ENCODE results near the gene MBP. TPM values are rescaled to one million over a fixed set of nuclear protein-coding genes. Genes with fewer than 3 reads are reported as not detected.

The MBP gene
- total and polyA plus RNA-seq, 2 of the 13 experiments (the other 11 are each of a cell fraction or from before 2014, with no cell fraction given) = 5.0 to 8.5 TPM

DNA sequence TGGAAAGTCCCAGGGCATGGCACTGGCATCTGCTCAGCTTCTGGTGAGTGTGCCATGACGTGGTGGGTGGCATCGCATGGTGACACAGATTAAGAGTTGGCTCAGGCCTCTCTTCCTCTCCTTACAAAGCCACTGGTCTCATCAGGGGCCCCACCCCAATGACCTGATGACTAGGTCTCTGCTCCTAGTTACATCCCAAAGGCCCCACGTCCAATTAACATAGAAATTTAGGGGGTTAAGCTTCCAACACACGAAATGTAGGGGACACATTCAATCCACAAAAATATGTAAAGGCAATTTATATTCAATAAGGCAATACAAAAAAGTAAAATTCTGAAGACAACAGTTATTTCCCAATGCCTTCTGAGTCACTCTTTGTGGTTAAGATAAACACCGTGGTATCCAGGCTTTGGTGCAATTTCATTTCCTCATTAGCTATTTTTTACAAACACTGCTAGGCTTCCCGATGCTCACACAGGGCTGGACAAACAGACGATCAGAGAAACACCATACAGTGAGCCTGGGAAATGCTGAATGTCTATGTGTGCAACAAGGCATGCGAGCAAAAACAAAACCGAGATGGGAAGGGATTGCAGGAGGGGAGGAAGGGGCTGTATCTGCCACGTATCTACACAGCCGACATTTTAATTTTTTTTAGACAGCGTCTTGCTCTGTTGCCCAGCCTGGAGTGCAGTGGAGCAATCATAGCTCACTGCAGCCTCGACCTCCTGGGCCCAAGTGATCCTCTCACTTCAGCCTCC lies 67.2 kb downstream of the MBP start:
- Histone ChIP-seq H2AFZ (ENCODE audit: low read length) (no peak overlapping the region), H3K27me3 (ENCODE audit: control insufficient read depth in 1 of 2, insufficient read depth in 2 of 2, low read length in 2 of 2) (no peaks in the 10 kb centered on the region), H3K9me3 (ENCODE audit: low read length) (no peaks in the 10 kb centered on the region), H3K36me3 (replicated peaks in 1 of 2; ENCODE audit: control insufficient read depth in 1 of 2, insufficient read depth in 2 of 2, low read length in 2 of 2) (no peaks in the 10 kb centered on the region; a peak in 2 of 5 replicates), H3K27ac (ENCODE audit: extremely low read length, insufficient read depth, low read length) (no peak overlapping the region), H3K4me3 (replicated peaks in 1 of 3; ENCODE audit: insufficient read depth in 1 of 3, low read depth in 2 of 3, low read length in 3 of 3) (no peak overlapping the region), H3K79me2 (ENCODE audit: insufficient read depth, low read length) (no peaks in the 10 kb centered on the region), H3K4me2 (ENCODE audit: low read depth, low read length) (no peak overlapping the region), H3K9ac (ENCODE audit: insufficient read depth, low read depth, low read length) (no peak overlapping the region), H3K4me1 (ENCODE audit: insufficient read depth, low read length) (peaks cover 22% of the 10 kb centered on the region), H4K20me1 (ENCODE audit: insufficient read depth, low read length) (no peaks in the 10 kb centered on the region)
- ChIA-PET CTCF (ENCODE audit: low intra/inter-chr PET ratio, low total read pairs) (no interaction called here), POLR2A (no interaction called here)
- FAIRE-seq (no peak), ATAC-seq (no peak), DNase-seq (ENCODE audit: low spot score) (no peak)
- in situ Hi-C loops (cut with HindIII; ENCODE audit: extremely low pct_ligation_motif_present, low pct_unique_long_range_greater_than_20kb) = no loop called here
- 84% methylated on average over 13 of the region's 13 CpGs for WGBS (ENCODE audit: low lambda C conversion rate)
- TF ChIP-seq GTF2F1 (IDR thresholded peaks at IDR 0.05; ENCODE audit: low read length) (no peak), ZBTB7B (CRISPR knock-in tag; IDR thresholded peaks at IDR 0.05) (no peak), PLRG1 (conservative IDR thresholded peaks at IDR 0.05) (no peak), ZNF562 (CRISPR knock-in tag; IDR thresholded peaks at IDR 0.05; ENCODE audit: borderline replicate concordance) (no peak), ZNF883 (CRISPR knock-in tag; IDR thresholded peaks at IDR 0.05; ENCODE audit: not compliant biosample characterization) (no peak), ZNF333 (CRISPR knock-in tag; IDR thresholded peaks at IDR 0.05; ENCODE audit: borderline replicate concordance) (no peak), NFKBIZ (CRISPR knock-in tag; IDR thresholded peaks at IDR 0.05) (no peak), TCF7 (IDR thresholded peaks at IDR 0.05; ENCODE audit: low read depth) (no peak), TOE1 (CRISPR knock-in tag; IDR thresholded peaks at IDR 0.05) (no peak), SRSF9 (IDR thresholded peaks at IDR 0.05; ENCODE audit: borderline replicate concordance, insufficient read depth, low read depth, low read length, poor library complexity, severe bottlenecking) (no peak)
- TF ChIP-seq, protein P1, sequence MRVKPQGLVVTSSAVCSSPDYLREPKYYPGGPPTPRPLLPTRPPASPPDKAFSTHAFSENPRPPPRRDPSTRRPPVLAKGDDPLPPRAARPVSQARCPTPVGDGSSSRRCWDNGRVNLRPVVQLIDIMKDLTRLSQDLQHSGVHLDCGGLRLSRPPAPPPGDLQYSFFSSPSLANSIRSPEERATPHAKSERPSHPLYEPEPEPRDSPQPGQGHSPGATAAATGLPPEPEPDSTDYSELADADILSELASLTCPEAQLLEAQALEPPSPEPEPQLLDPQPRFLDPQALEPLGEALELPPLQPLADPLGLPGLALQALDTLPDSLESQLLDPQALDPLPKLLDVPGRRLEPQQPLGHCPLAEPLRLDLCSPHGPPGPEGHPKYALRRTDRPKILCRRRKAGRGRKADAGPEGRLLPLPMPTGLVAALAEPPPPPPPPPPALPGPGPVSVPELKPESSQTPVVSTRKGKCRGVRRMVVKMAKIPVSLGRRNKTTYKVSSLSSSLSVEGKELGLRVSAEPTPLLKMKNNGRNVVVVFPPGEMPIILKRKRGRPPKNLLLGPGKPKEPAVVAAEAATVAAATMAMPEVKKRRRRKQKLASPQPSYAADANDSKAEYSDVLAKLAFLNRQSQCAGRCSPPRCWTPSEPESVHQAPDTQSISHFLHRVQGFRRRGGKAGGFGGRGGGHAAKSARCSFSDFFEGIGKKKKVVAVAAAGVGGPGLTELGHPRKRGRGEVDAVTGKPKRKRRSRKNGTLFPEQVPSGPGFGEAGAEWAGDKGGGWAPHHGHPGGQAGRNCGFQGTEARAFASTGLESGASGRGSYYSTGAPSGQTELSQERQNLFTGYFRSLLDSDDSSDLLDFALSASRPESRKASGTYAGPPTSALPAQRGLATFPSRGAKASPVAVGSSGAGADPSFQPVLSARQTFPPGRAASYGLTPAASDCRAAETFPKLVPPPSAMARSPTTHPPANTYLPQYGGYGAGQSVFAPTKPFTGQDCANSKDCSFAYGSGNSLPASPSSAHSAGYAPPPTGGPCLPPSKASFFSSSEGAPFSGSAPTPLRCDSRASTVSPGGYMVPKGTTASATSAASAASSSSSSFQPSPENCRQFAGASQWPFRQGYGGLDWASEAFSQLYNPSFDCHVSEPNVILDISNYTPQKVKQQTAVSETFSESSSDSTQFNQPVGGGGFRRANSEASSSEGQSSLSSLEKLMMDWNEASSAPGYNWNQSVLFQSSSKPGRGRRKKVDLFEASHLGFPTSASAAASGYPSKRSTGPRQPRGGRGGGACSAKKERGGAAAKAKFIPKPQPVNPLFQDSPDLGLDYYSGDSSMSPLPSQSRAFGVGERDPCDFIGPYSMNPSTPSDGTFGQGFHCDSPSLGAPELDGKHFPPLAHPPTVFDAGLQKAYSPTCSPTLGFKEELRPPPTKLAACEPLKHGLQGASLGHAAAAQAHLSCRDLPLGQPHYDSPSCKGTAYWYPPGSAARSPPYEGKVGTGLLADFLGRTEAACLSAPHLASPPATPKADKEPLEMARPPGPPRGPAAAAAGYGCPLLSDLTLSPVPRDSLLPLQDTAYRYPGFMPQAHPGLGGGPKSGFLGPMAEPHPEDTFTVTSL (CRISPR knock-in tag; IDR thresholded peaks at IDR 0.05; ENCODE audit: borderline replicate concordance) = no peak
- intact Hi-C loops (cut with micrococcal nuclease; ENCODE audit: unreplicated experiment) = no loop called here
- BruUV-seq (replicated peaks) = no TSS peak

Measured in HepG2 (cell line).